Kidney epithelial cell (primary cell): ENCODE measurements around the gene EIF4H. TPM values are rescaled to one million over a fixed set of nuclear protein-coding genes. Genes with fewer than 3 reads are reported as not detected.

ENCODE experiments used
- DNase-seq: peaks from one replicate; pipeline ENCODE4 v3.0.0-alpha.2; 2010; ENCODE audit warnings: low read depth
- H3K27me3 ChIP-seq: 2 replicates; pipeline ENCODE4 v1.6.0; 2011; ENCODE audit warnings: low read length; ENCODE audit not compliant: control insufficient read depth, insufficient read depth
- H3K36me3 ChIP-seq: 2 replicates; pipeline ENCODE4 v1.5.1; 2011; ENCODE audit warnings: low read length; ENCODE audit not compliant: control insufficient read depth, insufficient read depth
- H3K4me3 ChIP-seq: 2 replicates; pipeline ENCODE4 v1.5.1; 2011; ENCODE audit warnings: low read depth, mild to moderate bottlenecking, control low read depth, low read length
- CTCF ChIP-seq: IDR thresholded peaks from 2 replicates; pipeline ENCODE4 v1.5.1; 2011; ENCODE audit warnings: mild to moderate bottlenecking, moderate library complexity, low read length, control low read depth, inconsistent platforms; ENCODE audit not compliant: insufficient read depth, poor library complexity, severe bottlenecking
- total RNA-seq: library from RNA; depleted of rRNA; stranded (reverse); fragments of >200 nt; gene quantifications from 2 replicates; pipeline ENCODE4 v1.2.3, GENCODE V29; 2015

The EIF4H gene
- total RNA-seq, 1 donor from 2014 or later, result 307 TPM

GRCh38 chr7:74216361-74216761, 42.2 kb downstream of the EIF4H start:
- no peaks in the 10 kb centered on the region for H3K27me3 ChIP-seq
- DNase-seq, result no peak
- no peaks in the 10 kb centered on the region for H3K36me3 ChIP-seq
- no peak for TF ChIP-seq CTCF
- H3K4me3 ChIP-seq, result no peak overlapping the region

GRCh38 chr7:74217455-74218342, 43.5 kb downstream of the EIF4H start:
- TF ChIP-seq CTCF, result no peak
- H3K4me3 ChIP-seq, result no peak overlapping the region
- H3K36me3 ChIP-seq, result no peaks in the 10 kb centered on the region
- DNase-seq, result no peak
- H3K27me3 ChIP-seq, result no peaks in the 10 kb centered on the region

- H3K36me3 ChIP-seq, result no peaks in the 10 kb centered on the region
- no peak for DNase-seq
Observed at GRCh38 chr7:74218343-74218698, 44.2 kb downstream of the EIF4H start.

GRCh38 chr7:74219416-74219815, 45.3 kb downstream of the EIF4H start:
- Histone ChIP-seq H3K36me3 (no peaks in the 10 kb centered on the region), H3K4me3 (no peak overlapping the region), H3K27me3 (no peaks in the 10 kb centered on the region)
- DNase-seq, result no peak
- no peak for TF ChIP-seq CTCF

More at GRCh38 chr7:74218343-74218698, 44.2 kb downstream of the EIF4H start:
- H3K4me3 ChIP-seq, result no peak overlapping the region
- no peaks in the 10 kb centered on the region for H3K27me3 ChIP-seq
- no peak for TF ChIP-seq CTCF

GRCh38 chr7:74220229-74220628, 46.1 kb downstream of the EIF4H start:
- Histone ChIP-seq H3K36me3 (no peaks in the 10 kb centered on the region), H3K4me3 (no peak overlapping the region), H3K27me3 (no peaks in the 10 kb centered on the region)
- TF ChIP-seq CTCF, result no peak
- DNase-seq, result no peak

- Histone ChIP-seq H3K4me3 (no peak overlapping the region), H3K27me3 (no peaks in the 10 kb centered on the region), H3K36me3 (no peaks in the 10 kb centered on the region)
- TF ChIP-seq CTCF, result no peak
- no peak for DNase-seq
Observed at GRCh38 chr7:74221713-74222112, 47.6 kb downstream of the EIF4H start.
